Progenitor cell of endocrine pancreas (in vitro differentiated cells): ENCODE data around the gene HOXC6. TPM values are rescaled to one million over a fixed set of nuclear protein-coding genes. Genes with fewer than 3 reads are reported as not detected.

Source experiments
- DNase-seq: peaks from one replicate; pipeline ENCODE4 v3.0.0; 2021; ENCODE audit warnings: low spot score; ENCODE audit not compliant: unreplicated experiment
- H3K27ac Mint-ChIP-seq: 2 replicates; pipeline ENCODE4 v1.8.0; 2021; ENCODE audit warnings: mild to moderate bottlenecking, moderate library complexity, mixed read lengths
- H3K27me3 Mint-ChIP-seq: 2 replicates; pipeline ENCODE4 v1.8.0; 2021; ENCODE audit warnings: mixed read lengths
- H3K36me3 Mint-ChIP-seq: 2 replicates; pipeline ENCODE4 v1.8.0; 2022; ENCODE audit warnings: mixed read lengths; ENCODE audit not compliant: insufficient read depth
- H3K4me1 Mint-ChIP-seq: 2 replicates; pipeline ENCODE4 v1.8.0; 2021; ENCODE audit warnings: low read depth, mixed read lengths
- H3K4me3 Mint-ChIP-seq: 2 replicates; pipeline ENCODE4 v1.8.0; 2021; ENCODE audit warnings: low read depth, mild to moderate bottlenecking, moderate library complexity, mixed read lengths
- H3K9me3 Mint-ChIP-seq: 2 replicates; pipeline ENCODE4 v1.8.0; 2021; ENCODE audit warnings: low read depth, mixed read lengths
- CTCF ChIP-seq: fragments of 200-600 bp; sonication (generic); IDR thresholded peaks from one replicate; pipeline ENCODE4 v1.5.0; 2021; ENCODE audit warnings: antibody characterized with exemption, mild to moderate bottlenecking; ENCODE audit not compliant: unreplicated experiment
- total RNA-seq: library from RNA; stranded (reverse); gene quantifications from 2 replicates; pipeline ENCODE4 v1.2.1, GENCODE V29; 2021

The HOXC6 gene
- total RNA-seq, 1 donor from 2014 or later, result 0.17 TPM

GRCh38 chr12:53988541-53989226 is 39.6 kb upstream of the HOXC6 start:
- Mint-ChIP-seq H3K27ac (no peak overlapping the region), H3K9me3 (no peaks in the 10 kb centered on the region), H3K4me1 (peaks cover 3% of the 10 kb centered on the region), H3K27me3 (peaks cover 94% of the 10 kb centered on the region), H3K36me3 (no peaks in the 10 kb centered on the region), H3K4me3 (no peak overlapping the region)
- no peak for TF ChIP-seq CTCF
- DNase-seq, result no peak

- Mint-ChIP-seq H3K36me3 (no peaks in the 10 kb centered on the region), H3K27me3 (peaks cover 96% of the 10 kb centered on the region), H3K27ac (peak overlapping the region; percentile 17), H3K4me3 (no peak overlapping the region), H3K4me1 (peaks cover 7% of the 10 kb centered on the region), H3K9me3 (no peaks in the 10 kb centered on the region)
- no peak for DNase-seq
- TF ChIP-seq CTCF, result peak; percentile 48
Observed at GRCh38 chr12:53989227-53990113, 38.8 kb upstream of the HOXC6 start.

GRCh38 chr12:53990311-53991076 is 37.7 kb upstream of the HOXC6 start:
- DNase-seq, result no peak
- no peak overlapping the region for H3K27ac Mint-ChIP-seq
- H3K36me3 Mint-ChIP-seq, result no peaks in the 10 kb centered on the region
- no peak overlapping the region for H3K4me3 Mint-ChIP-seq
- H3K4me1 Mint-ChIP-seq, result peaks cover 6% of the 10 kb centered on the region
- H3K27me3 Mint-ChIP-seq, result peaks cover 98% of the 10 kb centered on the region
- no peak for TF ChIP-seq CTCF
- H3K9me3 Mint-ChIP-seq, result no peaks in the 10 kb centered on the region

- no peak for DNase-seq
- H3K9me3 Mint-ChIP-seq, result no peaks in the 10 kb centered on the region
- no peak overlapping the region for H3K27ac Mint-ChIP-seq
- H3K4me3 Mint-ChIP-seq, result no peak overlapping the region
- TF ChIP-seq CTCF, result no peak
- H3K36me3 Mint-ChIP-seq, result no peaks in the 10 kb centered on the region
- H3K4me1 Mint-ChIP-seq, result peaks cover 4% of the 10 kb centered on the region
- peaks cover 100% of the 10 kb centered on the region for H3K27me3 Mint-ChIP-seq
Observed at GRCh38 chr12:53991077-53991460, 37.2 kb upstream of the HOXC6 start.

GRCh38 chr12:53992377-53992889 is 35.8 kb upstream of the HOXC6 start:
- DNase-seq, result no peak
- H3K36me3 Mint-ChIP-seq, result no peaks in the 10 kb centered on the region
- H3K27me3 Mint-ChIP-seq, result peaks cover 100% of the 10 kb centered on the region
- TF ChIP-seq CTCF, result no peak
- peaks cover 4% of the 10 kb centered on the region for H3K4me1 Mint-ChIP-seq
- H3K9me3 Mint-ChIP-seq, result no peaks in the 10 kb centered on the region
- H3K27ac Mint-ChIP-seq, result no peak overlapping the region
- no peak overlapping the region for H3K4me3 Mint-ChIP-seq
